Measurements from ENCODE around the gene KCTD2.

KCTD2 gene

DNA sequence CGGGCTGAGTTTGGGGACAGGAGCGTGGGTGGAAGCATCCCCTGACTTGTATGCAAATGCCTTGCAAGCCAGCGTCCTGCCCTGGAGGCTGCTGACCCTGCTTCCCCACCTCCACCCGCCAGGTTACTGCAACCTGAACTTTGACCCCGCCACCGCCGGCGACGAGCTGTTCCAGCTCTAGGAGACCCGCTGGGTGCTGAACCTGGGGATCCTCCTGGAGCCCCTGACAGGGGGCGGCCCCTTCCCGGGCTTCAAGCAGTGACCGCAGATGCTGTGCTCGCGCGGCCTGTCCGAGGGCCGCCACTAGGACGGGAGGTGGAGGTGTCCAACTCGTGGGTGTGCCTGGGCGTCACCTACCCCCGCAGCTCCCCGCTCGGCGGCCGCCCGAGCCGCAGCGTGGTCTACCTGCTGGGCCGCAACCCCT is 30.1 kb downstream of the KCTD2 start:
- Histone ChIP-seq H4K20me1 (ENCODE audit: insufficient read depth, low read length, poor library complexity, severe bottlenecking) (no peaks in the 10 kb centered on the region), H3K4me3 (ENCODE audit: low read length, poor library complexity, severe bottlenecking) (no peak overlapping the region), H3K9ac (ENCODE audit: low read depth, low read length, poor library complexity, severe bottlenecking) (no peak overlapping the region)

GRCh38 chr17:75077496-75078283 is 30.7 kb downstream of the KCTD2 start:
- Histone ChIP-seq H3F3A (ENCODE audit: low read depth) (no peaks in the 10 kb centered on the region), H3K4me3 (ENCODE audit: low read length, poor library complexity, severe bottlenecking) (no peak overlapping the region), H3K36me3 (ENCODE audit: insufficient read depth, low read length) (no peaks in the 10 kb centered on the region), H3K9ac (ENCODE audit: low read depth, low read length, poor library complexity, severe bottlenecking) (no peak overlapping the region), H3K9me2 (replicated peaks; ENCODE audit: low read depth, low read length) (no peaks in the 10 kb centered on the region), H3K9me3 (ENCODE audit: insufficient read depth, low read depth, low read length) (no peaks in the 10 kb centered on the region), H4K20me1 (ENCODE audit: insufficient read depth, low read length, poor library complexity, severe bottlenecking) (no peaks in the 10 kb centered on the region), H3K4me1 (ENCODE audit: insufficient read depth, low read length, poor library complexity, severe bottlenecking) (no peaks in the 10 kb centered on the region), H3K27me3 (ENCODE audit: insufficient read depth, low read length, poor library complexity, severe bottlenecking) (no peaks in the 10 kb centered on the region), H2AFZ (ENCODE audit: low read length) (no peak overlapping the region), H3K79me2 (ENCODE audit: insufficient read depth, low read length) (no peaks in the 10 kb centered on the region), H3K4me2 (ENCODE audit: low read depth, low read length, poor library complexity, severe bottlenecking) (no peak overlapping the region)
- no peak for TF ChIP-seq EZH2phosphoT487 (IDR thresholded peaks at IDR 0.05; ENCODE audit: borderline replicate concordance)
- TF ChIP-seq, protein P1, sequence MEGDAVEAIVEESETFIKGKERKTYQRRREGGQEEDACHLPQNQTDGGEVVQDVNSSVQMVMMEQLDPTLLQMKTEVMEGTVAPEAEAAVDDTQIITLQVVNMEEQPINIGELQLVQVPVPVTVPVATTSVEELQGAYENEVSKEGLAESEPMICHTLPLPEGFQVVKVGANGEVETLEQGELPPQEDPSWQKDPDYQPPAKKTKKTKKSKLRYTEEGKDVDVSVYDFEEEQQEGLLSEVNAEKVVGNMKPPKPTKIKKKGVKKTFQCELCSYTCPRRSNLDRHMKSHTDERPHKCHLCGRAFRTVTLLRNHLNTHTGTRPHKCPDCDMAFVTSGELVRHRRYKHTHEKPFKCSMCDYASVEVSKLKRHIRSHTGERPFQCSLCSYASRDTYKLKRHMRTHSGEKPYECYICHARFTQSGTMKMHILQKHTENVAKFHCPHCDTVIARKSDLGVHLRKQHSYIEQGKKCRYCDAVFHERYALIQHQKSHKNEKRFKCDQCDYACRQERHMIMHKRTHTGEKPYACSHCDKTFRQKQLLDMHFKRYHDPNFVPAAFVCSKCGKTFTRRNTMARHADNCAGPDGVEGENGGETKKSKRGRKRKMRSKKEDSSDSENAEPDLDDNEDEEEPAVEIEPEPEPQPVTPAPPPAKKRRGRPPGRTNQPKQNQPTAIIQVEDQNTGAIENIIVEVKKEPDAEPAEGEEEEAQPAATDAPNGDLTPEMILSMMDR (conservative IDR thresholded peaks at IDR 0.05; ENCODE audit: low read length) = no peak

More for the DNA sequence above, 30.1 kb downstream of the KCTD2 start:
- Histone ChIP-seq H3K4me1 (ENCODE audit: insufficient read depth, low read length, poor library complexity, severe bottlenecking) (no peaks in the 10 kb centered on the region), H3K36me3 (ENCODE audit: insufficient read depth, low read length) (no peaks in the 10 kb centered on the region), H2AFZ (ENCODE audit: low read length) (no peak overlapping the region), H3K9me2 (replicated peaks; ENCODE audit: low read depth, low read length) (no peaks in the 10 kb centered on the region), H3F3A (ENCODE audit: low read depth) (no peaks in the 10 kb centered on the region), H3K9me3 (ENCODE audit: insufficient read depth, low read depth, low read length) (no peaks in the 10 kb centered on the region), H3K79me2 (ENCODE audit: insufficient read depth, low read length) (no peaks in the 10 kb centered on the region), H3K27me3 (ENCODE audit: insufficient read depth, low read length, poor library complexity, severe bottlenecking) (no peaks in the 10 kb centered on the region), H3K4me2 (ENCODE audit: low read depth, low read length, poor library complexity, severe bottlenecking) (no peak overlapping the region)
- no peak for TF ChIP-seq EZH2phosphoT487 (IDR thresholded peaks at IDR 0.05; ENCODE audit: borderline replicate concordance)
- TF ChIP-seq, protein P1 (conservative IDR thresholded peaks at IDR 0.05; ENCODE audit: low read length) = no peak

- Histone ChIP-seq H3K4me2 (ENCODE audit: low read depth, low read length, poor library complexity, severe bottlenecking) (no peak overlapping the region), H3K9ac (ENCODE audit: low read depth, low read length, poor library complexity, severe bottlenecking) (no peak overlapping the region), H3K79me2 (ENCODE audit: insufficient read depth, low read length) (no peaks in the 10 kb centered on the region), H2AFZ (ENCODE audit: low read length) (no peak overlapping the region), H4K20me1 (ENCODE audit: insufficient read depth, low read length, poor library complexity, severe bottlenecking) (no peaks in the 10 kb centered on the region), H3K4me1 (ENCODE audit: insufficient read depth, low read length, poor library complexity, severe bottlenecking) (no peaks in the 10 kb centered on the region), H3K27me3 (ENCODE audit: insufficient read depth, low read length, poor library complexity, severe bottlenecking) (no peaks in the 10 kb centered on the region), H3K36me3 (ENCODE audit: insufficient read depth, low read length) (no peaks in the 10 kb centered on the region), H3K9me2 (replicated peaks; ENCODE audit: low read depth, low read length) (no peaks in the 10 kb centered on the region), H3F3A (ENCODE audit: low read depth) (no peaks in the 10 kb centered on the region), H3K4me3 (ENCODE audit: low read length, poor library complexity, severe bottlenecking) (no peak overlapping the region), H3K9me3 (ENCODE audit: insufficient read depth, low read depth, low read length) (no peaks in the 10 kb centered on the region)
- TF ChIP-seq, protein P1 (conservative IDR thresholded peaks at IDR 0.05; ENCODE audit: low read length) = no peak
- no peak for TF ChIP-seq EZH2phosphoT487 (IDR thresholded peaks at IDR 0.05; ENCODE audit: borderline replicate concordance)
Measured at GRCh38 chr17:75078284-75079022, 31.4 kb downstream of the KCTD2 start.

Data from Loucy (cell line).